CD4-positive, alpha-beta memory T cell (primary cell): ENCODE results near the gene SMYD3. TPM values are rescaled to one million over a fixed set of nuclear protein-coding genes. Genes with fewer than 3 reads are reported as not detected.

Experiments used
- CTCF ChIA-PET: fragments of 350-600 bp; sonication (Branson Sonifier 250); formaldehyde crosslinking; loops from one replicate; lab custom pipeline; 2021; ENCODE audit warnings: inconsistent platforms; ENCODE audit not compliant: partially characterized antibody; lab: Charles Lee
- POLR2A ChIA-PET: fragments of 350-600 bp; sonication (Branson Sonifier 250); formaldehyde crosslinking; loops from one replicate; lab custom pipeline; 2021; ENCODE audit not compliant: partially characterized antibody; lab: Charles Lee
- DNase-seq, 5 donors: peaks; one replicate each; pipeline versions ENCODE4 v3.0.0 to v3.0.0-alpha.2; 2020 to 2022; ENCODE audit warnings: mixed read lengths in 1 of 5
- H3K27ac ChIP-seq: one replicate; pipeline ENCODE4 v1.7.0; 2013; ENCODE audit warnings: low read depth, low read length
- H3K27me3 ChIP-seq: 2 replicates; pipeline ENCODE4 v1.7.0; 2013; ENCODE audit warnings: mild to moderate bottlenecking, low read length, moderate library complexity; ENCODE audit not compliant: insufficient read depth
- H3K36me3 ChIP-seq: 2 replicates; pipeline ENCODE4 v1.7.0; 2013; ENCODE audit warnings: mild to moderate bottlenecking, low read length, moderate library complexity; ENCODE audit not compliant: insufficient read depth
- H3K4me1 ChIP-seq: 2 replicates; pipeline ENCODE4 v1.7.0; 2013; ENCODE audit warnings: mild to moderate bottlenecking, low read length, moderate library complexity; ENCODE audit not compliant: insufficient read depth
- H3K4me3 ChIP-seq, 2 donors: one replicate each; pipeline ENCODE4 v1.7.0; 2013; ENCODE audit warnings: low read length in 2 of 2, mild to moderate bottlenecking in 1 of 2
- H3K9me3 ChIP-seq, 2 donors: one replicate each; pipeline ENCODE4 v1.7.0; 2013; ENCODE audit warnings: low read length in 2 of 2, control low read depth in 1 of 2; ENCODE audit not compliant: control insufficient read depth in 1 of 2
- H3K27ac Mint-ChIP-seq, 7 donors: one replicate each; pipeline ENCODE4 v1.8.0; 2020 to 2021; ENCODE audit warnings: mixed read lengths in 7 of 7, mild to moderate bottlenecking in 6 of 7, inconsistent platforms in 3 of 7, moderate library complexity in 3 of 7
- H3K27me3 Mint-ChIP-seq, 2 donors: one replicate each; pipeline ENCODE4 v1.8.0; 2020 to 2021; ENCODE audit warnings: mixed read lengths in 2 of 2
- H3K36me3 Mint-ChIP-seq, 2 donors: one replicate each; pipeline ENCODE4 v1.8.0; 2020 to 2021; ENCODE audit warnings: mixed read lengths in 2 of 2, inconsistent platforms in 1 of 2, mild to moderate bottlenecking in 1 of 2
- H3K4me1 Mint-ChIP-seq, 4 donors: one replicate each; pipeline ENCODE4 v1.8.0; 2020 to 2021; ENCODE audit warnings: mixed read lengths in 4 of 4, mild to moderate bottlenecking in 1 of 4
- H3K4me3 Mint-ChIP-seq, 8 donors: one replicate each; pipeline ENCODE4 v1.8.0; 2020 to 2021; ENCODE audit warnings: mixed read lengths in 8 of 8, mild to moderate bottlenecking in 7 of 8, moderate library complexity in 6 of 8, inconsistent platforms in 3 of 8
- H3K9me3 Mint-ChIP-seq, 8 donors: one replicate each; pipeline ENCODE4 v1.8.0; 2020 to 2021; ENCODE audit warnings: mixed read lengths in 8 of 8, mild to moderate bottlenecking in 5 of 8, inconsistent platforms in 3 of 8, moderate library complexity in 1 of 8
- intact Hi-C: fragments of 100-400 bp; cut with micrococcal nuclease; formaldehyde crosslinking; loops from one replicate; pipeline ENCODE4 v1.15.1; 2023
- polyA plus RNA-seq, 2 donors: library from polyadenylated mRNA; unstranded; fragments of 300-500 nt; fragmentation: Illumina TruSeq; gene quantifications; one replicate each; pipeline ENCODE4 v1.2.3, GENCODE V29; 2021
- total RNA-seq, 2 experiments: library from RNA; stranded (reverse); gene quantifications; one replicate each; pipeline ENCODE4 v1.2.3, GENCODE V29; 2021

Gene SMYD3
- total and polyA plus RNA-seq, 4 experiments from 2014 or later, result 19.5 to 28.9 (median 22.9) TPM

- H3K9me3 Mint-ChIP-seq, result no peaks in the 10 kb centered on the region
- ChIA-PET CTCF (no interaction called here), POLR2A (no interaction called here)
- Histone ChIP-seq H3K27me3 (no peaks in the 10 kb centered on the region), H3K4me3 (no peak overlapping the region), H3K27ac (no peak overlapping the region), H3K36me3 (no peaks in the 10 kb centered on the region), H3K4me1 (no peaks in the 10 kb centered on the region), H3K9me3 (no peaks in the 10 kb centered on the region)
- no peak overlapping the region for H3K27ac Mint-ChIP-seq
- no peak for DNase-seq
- H3K4me1 Mint-ChIP-seq, result peaks cover 0 to 9% (median 6%) of the 10 kb centered on the region in 4 donors
- intact Hi-C loops, result no loop called here
- H3K4me3 Mint-ChIP-seq, result no peak overlapping the region
- H3K36me3 Mint-ChIP-seq, result peaks cover 0 to 5% of the 10 kb centered on the region in 2 donors
- H3K27me3 Mint-ChIP-seq, result no peaks in the 10 kb centered on the region
Measured at GRCh38 chr1:246383239-246383589, 123.9 kb downstream of the SMYD3 start.

DNA sequence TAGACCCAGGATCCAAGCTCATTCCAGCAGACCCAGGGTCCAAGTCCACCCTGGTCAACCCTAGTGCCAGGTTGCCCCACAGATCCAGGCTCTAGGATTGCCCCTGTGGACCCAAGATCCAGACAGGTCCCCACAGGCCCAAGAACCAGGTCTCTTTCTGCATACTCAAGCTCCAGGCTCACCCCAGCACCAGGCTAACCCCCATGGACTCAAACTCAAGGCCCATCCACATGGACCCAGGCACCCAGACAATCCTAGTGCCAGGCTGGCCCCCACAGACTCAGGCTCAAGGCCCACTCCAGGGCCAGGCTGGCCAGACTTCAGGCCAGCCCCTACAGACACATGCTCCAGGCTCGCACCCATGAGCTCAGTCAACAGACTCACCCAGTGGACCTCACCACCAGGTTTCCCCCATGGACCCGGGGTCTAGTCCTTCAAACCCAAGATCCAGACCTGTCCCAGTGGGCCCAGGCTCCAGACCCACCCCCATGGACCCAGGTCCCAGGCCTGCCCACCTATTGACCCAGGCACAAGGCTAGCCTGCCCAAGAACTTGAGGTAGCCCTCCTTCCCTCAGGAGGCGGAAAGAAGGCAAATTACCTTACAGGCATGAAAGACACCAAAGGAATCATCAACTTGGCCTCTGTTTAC, 124.4 kb downstream of the SMYD3 start:
- Histone ChIP-seq H3K27ac (no peak overlapping the region), H3K27me3 (no peaks in the 10 kb centered on the region), H3K4me3 (no peak overlapping the region), H3K36me3 (no peaks in the 10 kb centered on the region), H3K9me3 (no peaks in the 10 kb centered on the region), H3K4me1 (no peaks in the 10 kb centered on the region)
- H3K27ac Mint-ChIP-seq, result peak overlapping the region in 1 of 7 donors; percentile 30
- intact Hi-C loops, result no loop called here
- DNase-seq, result no peak
- H3K36me3 Mint-ChIP-seq, result peaks cover 0 to 7% of the 10 kb centered on the region in 2 donors
- ChIA-PET POLR2A (no interaction called here), CTCF (no interaction called here)
- peak overlapping the region in 1 of 8 donors; percentile 14 for H3K4me3 Mint-ChIP-seq
- H3K9me3 Mint-ChIP-seq, result no peaks in the 10 kb centered on the region
- peaks cover 0 to 9% (median 6%) of the 10 kb centered on the region in 4 donors for H3K4me1 Mint-ChIP-seq
- H3K27me3 Mint-ChIP-seq, result no peaks in the 10 kb centered on the region

DNA sequence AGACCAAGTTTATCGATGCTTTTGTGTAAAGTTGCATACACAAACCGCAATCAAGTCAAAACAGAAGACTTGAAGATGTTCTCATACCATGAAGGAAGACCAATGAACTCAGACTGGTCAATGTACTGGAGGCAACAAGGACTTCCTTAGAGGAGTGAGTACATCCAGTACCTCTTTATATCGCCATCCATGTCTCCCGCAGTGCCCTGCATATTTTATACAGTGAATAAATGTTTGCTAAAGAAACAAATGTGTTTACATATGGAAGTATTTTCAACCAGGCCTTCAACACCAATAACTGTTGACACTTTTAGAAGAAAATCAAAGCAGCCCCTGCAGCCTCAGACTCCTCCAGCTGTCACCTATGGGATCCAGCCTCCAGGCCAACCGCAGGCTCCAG, 125.6 kb downstream of the SMYD3 start:
- Histone ChIP-seq H3K4me1 (no peaks in the 10 kb centered on the region), H3K36me3 (no peaks in the 10 kb centered on the region), H3K27ac (no peak overlapping the region), H3K9me3 (no peaks in the 10 kb centered on the region), H3K4me3 (no peak overlapping the region), H3K27me3 (no peaks in the 10 kb centered on the region)
- DNase-seq, result no peak
- H3K4me3 Mint-ChIP-seq, result no peak overlapping the region
- no peak overlapping the region for H3K27ac Mint-ChIP-seq
- peaks cover 0 to 10% of the 10 kb centered on the region in 2 donors for H3K36me3 Mint-ChIP-seq
- CTCF ChIA-PET, result no interaction called here
- intact Hi-C loops, result no loop called here
- H3K27me3 Mint-ChIP-seq, result no peaks in the 10 kb centered on the region
- H3K9me3 Mint-ChIP-seq, result no peaks in the 10 kb centered on the region
- POLR2A ChIA-PET, result no interaction called here
- peaks cover 0 to 9% (median 5%) of the 10 kb centered on the region in 4 donors for H3K4me1 Mint-ChIP-seq

DNA sequence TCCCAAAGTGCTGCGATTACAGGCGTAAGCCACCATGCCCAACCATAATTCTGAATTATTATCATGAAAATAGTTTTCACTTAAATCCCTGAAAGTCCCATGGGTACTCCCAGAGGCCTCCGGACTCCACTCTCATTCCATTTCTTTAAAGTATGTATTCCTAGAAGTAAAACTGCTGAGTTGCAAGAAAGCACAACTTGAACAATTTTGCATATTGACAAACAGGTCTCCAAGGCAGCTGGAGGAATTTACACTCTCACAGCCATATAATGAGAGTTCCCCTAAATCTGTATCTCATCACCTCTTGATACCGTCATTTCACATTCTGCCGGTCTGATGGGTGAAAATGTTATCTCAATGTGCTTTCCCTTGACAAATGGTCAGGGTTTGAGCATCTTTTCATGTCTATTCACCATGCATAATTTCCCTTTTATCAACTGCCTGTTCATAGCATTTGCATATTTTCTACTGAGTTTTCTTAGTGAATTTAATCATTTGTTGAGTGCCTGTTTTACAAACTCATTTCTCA, 129.4 kb downstream of the SMYD3 start:
- DNase-seq, result no peak
- no peaks in the 10 kb centered on the region for H3K4me1 ChIP-seq
- ChIA-PET POLR2A (no interaction called here), CTCF (interaction anchor here (0.6 kb wide), 1 partner anchor 117 kb away, joined by 3 read pairs; no protein-coding TSS in a partner anchor)
- no peak overlapping the region for H3K4me3 Mint-ChIP-seq
- no peaks in the 10 kb centered on the region for H3K9me3 Mint-ChIP-seq
- H3K27me3 ChIP-seq, result no peaks in the 10 kb centered on the region
- no peak overlapping the region for H3K4me3 ChIP-seq
- no peaks in the 10 kb centered on the region for H3K36me3 ChIP-seq
- H3K27ac ChIP-seq, result no peak overlapping the region
- H3K27me3 Mint-ChIP-seq, result no peaks in the 10 kb centered on the region
- H3K4me1 Mint-ChIP-seq, result peaks cover 0 to 3% (median 3%) of the 10 kb centered on the region in 4 donors
- no peaks in the 10 kb centered on the region for H3K9me3 ChIP-seq
- no peak overlapping the region for H3K27ac Mint-ChIP-seq
- H3K36me3 Mint-ChIP-seq, result peaks cover 0 to 5% of the 10 kb centered on the region in 2 donors
- intact Hi-C loops, result no loop called here

DNA sequence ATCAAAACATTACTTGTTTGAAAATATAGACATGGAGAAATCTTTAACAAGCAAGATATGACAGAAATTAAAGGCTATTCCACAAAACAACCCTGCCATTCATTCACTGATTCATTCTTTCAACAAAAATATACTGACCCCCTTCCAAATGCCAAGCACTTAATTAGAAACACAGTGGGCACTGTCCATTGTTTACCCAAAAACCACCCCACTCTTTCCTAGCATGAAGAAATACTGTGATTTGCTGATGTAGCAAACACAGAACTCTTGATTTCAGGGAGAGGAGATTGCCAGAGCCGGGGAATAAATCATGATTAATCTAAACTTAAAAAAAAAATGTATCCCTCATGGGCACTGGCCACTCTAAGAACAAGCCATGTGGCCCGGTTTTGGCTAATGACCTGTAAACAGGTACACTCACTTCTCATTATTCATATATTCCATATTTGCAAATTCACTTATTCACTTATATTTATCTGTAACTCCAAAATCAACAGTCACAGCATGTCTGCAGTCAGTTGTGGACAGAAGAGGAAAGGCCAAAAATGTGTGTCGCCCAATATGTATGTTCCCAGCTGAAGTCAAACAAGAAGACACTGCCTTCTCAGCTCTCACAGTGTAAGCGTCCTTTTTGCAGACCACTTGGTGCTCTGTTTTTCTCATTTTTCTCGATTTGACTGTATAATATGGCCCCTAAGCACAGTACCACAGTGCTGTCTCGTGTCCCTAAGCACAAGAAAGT, 133.1 kb downstream of the SMYD3 start:
- no peaks in the 10 kb centered on the region for H3K9me3 ChIP-seq
- peak overlapping the region in 2 of 7 donors; percentile 59 to 65 for H3K27ac Mint-ChIP-seq
- H3K27me3 ChIP-seq, result no peaks in the 10 kb centered on the region
- H3K27me3 Mint-ChIP-seq, result no peaks in the 10 kb centered on the region
- no peaks in the 10 kb centered on the region for H3K4me1 ChIP-seq
- intact Hi-C loops, result no loop called here
- peaks cover 0 to 1% (median 0%) of the 10 kb centered on the region in 8 donors for H3K9me3 Mint-ChIP-seq
- H3K36me3 ChIP-seq, result no peaks in the 10 kb centered on the region
- H3K27ac ChIP-seq, result no peak overlapping the region
- no peak overlapping the region for H3K4me3 ChIP-seq
- ChIA-PET CTCF (no interaction called here), POLR2A (no interaction called here)
- H3K4me3 Mint-ChIP-seq, result no peak overlapping the region
- H3K36me3 Mint-ChIP-seq, result peaks cover 0 to 5% of the 10 kb centered on the region in 2 donors
- DNase-seq, result no peak
- H3K4me1 Mint-ChIP-seq, result peaks cover 0 to 3% (median 0%) of the 10 kb centered on the region in 4 donors

DNA sequence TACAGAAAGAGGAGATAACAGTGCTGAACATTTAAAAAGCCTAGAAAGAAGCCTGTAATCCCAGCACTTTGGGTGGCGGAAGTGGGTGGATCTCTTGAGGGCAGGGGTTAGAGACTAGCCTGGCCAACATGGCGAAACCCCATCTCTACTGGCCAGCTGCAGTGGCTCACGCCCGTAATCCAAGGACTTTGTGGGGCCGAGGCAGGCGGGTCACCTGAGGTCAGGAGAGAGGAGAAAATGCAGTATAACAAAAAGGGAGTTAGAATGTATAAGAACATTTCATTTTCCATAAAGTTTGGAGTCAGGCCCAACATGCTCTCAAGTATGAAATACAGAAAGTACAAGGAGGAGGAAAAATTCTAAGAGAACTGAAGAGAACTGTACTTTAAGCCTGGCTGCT, 134.5 kb downstream of the SMYD3 start:
- intact Hi-C loops, result no loop called here
- H3K9me3 Mint-ChIP-seq, result peaks cover 0 to 1% (median 0%) of the 10 kb centered on the region in 8 donors
- H3K27me3 ChIP-seq, result no peaks in the 10 kb centered on the region
- H3K27ac ChIP-seq, result no peak overlapping the region
- peaks cover 0 to 9% of the 10 kb centered on the region in 2 donors for H3K36me3 Mint-ChIP-seq
- no peak overlapping the region for H3K4me3 Mint-ChIP-seq
- no peak for DNase-seq
- ChIA-PET POLR2A (no interaction called here), CTCF (no interaction called here)
- H3K4me1 ChIP-seq, result no peaks in the 10 kb centered on the region
- no peak overlapping the region for H3K27ac Mint-ChIP-seq
- H3K27me3 Mint-ChIP-seq, result no peaks in the 10 kb centered on the region
- no peaks in the 10 kb centered on the region for H3K9me3 ChIP-seq
- H3K4me3 ChIP-seq, result no peak overlapping the region
- H3K36me3 ChIP-seq, result no peaks in the 10 kb centered on the region
- H3K4me1 Mint-ChIP-seq, result peaks cover 0 to 3% (median under 1%) of the 10 kb centered on the region in 4 donors

DNA sequence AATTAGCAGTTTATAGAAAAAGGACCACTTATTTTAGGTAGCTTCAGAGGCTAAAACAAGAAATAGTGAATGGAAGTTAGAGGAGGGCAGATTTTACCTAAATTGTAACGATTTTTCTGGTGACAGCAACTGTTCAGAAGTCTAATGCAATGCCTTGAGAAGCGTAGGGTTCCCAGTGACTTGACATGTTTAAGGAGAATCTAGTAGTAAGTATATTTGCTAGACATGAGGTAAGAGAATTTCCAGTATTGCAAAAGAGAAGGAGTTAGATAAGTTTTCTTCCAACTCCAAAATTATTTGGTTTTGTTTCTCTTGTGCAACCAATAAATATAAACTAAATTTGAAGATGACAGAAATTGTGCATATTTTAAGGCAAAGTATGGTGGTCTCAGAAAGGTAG, 140.0 kb downstream of the SMYD3 start:
- intact Hi-C loops, result no loop called here
- peaks cover 8% of the 10 kb centered on the region for H3K4me1 ChIP-seq
- ChIA-PET POLR2A (no interaction called here), CTCF (no interaction called here)
- H3K27me3 ChIP-seq, result no peaks in the 10 kb centered on the region
- Mint-ChIP-seq H3K4me3 (no peak overlapping the region), H3K9me3 (peaks cover 0 to 2% (median 0%) of the 10 kb centered on the region in 8 donors), H3K27me3 (no peaks in the 10 kb centered on the region), H3K4me1 (peaks cover 13 to 16% (median 15%) of the 10 kb centered on the region in 4 donors), H3K27ac (no peak overlapping the region), H3K36me3 (peaks cover 3 to 29% of the 10 kb centered on the region in 2 donors)
- no peaks in the 10 kb centered on the region for H3K9me3 ChIP-seq
- no peaks in the 10 kb centered on the region for H3K36me3 ChIP-seq
- H3K27ac ChIP-seq, result no peak overlapping the region
- DNase-seq, result no peak
- H3K4me3 ChIP-seq, result no peak overlapping the region
